ENCODE data around the gene CFB. TPM values are rescaled to one million over a fixed set of nuclear protein-coding genes. Genes with fewer than 3 reads are reported as not detected.

CFB gene
- total RNA-seq, 4 donors from 2014 or later: 3.7 to 6.8 (median 5.1) TPM

DNA sequence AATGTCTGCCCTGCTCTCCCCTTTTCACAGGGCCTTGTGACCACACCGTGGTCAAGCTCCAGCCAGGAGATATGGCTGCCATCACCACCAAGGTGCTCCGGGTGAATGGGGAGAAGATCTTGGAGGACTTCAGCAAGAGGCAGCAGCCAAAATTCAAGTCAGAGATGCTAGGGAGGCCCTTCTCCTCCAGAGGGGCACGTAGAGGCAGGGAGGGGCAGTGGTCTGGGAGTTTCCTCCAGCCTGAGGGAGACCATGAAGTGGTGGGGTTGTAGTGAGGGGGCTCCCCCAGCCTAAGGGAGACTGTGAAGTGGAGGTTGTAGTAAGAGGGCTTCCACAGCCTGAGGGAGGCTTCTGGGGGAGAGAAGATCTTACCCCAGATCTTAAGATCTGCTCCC is 22.0 kb downstream of the CFB start:
- WGBS: 74% methylated on average over 3 of the region's 3 CpGs

DNA sequence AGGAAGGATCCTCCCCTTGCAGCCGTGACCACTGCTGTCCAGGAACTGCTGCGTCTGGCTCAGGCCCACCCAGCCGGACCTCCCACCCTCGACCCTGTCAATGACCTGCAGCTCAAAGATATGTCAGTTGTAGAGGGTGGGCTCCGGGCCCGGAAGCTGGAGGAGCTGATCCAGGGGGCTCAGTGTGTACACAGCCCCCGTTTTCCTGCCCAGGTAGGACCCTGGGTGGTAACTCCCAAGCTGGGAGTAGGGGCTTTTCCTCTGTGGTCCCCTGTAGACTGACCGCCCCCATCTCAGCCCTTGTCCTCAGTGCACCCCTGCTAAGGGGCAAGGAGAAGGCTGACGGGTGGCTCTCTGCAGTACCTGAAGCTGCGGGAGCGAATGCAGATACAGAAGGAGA is 22.4 kb downstream of the CFB start:
- H3K4me3 ChIP-seq: no peak overlapping the region
- no peaks in the 10 kb centered on the region for H3K9me3 ChIP-seq
- H3K4me1 ChIP-seq: peaks cover 26% of the 10 kb centered on the region
- H3K36me3 ChIP-seq: peaks cover 75% of the 10 kb centered on the region
- 73% methylated on average over 3 of the region's 11 CpGs for WGBS
- DNase-seq (ENCODE audit: low spot score in 2 of 2): no peak
- no peak overlapping the region for H3K27ac ChIP-seq
- TF ChIP-seq POLR2A (IDR thresholded peaks at IDR 0.05): no peak
- TF ChIP-seq EP300 (IDR thresholded peaks at IDR 0.05): no peak
- TF ChIP-seq, protein P1, sequence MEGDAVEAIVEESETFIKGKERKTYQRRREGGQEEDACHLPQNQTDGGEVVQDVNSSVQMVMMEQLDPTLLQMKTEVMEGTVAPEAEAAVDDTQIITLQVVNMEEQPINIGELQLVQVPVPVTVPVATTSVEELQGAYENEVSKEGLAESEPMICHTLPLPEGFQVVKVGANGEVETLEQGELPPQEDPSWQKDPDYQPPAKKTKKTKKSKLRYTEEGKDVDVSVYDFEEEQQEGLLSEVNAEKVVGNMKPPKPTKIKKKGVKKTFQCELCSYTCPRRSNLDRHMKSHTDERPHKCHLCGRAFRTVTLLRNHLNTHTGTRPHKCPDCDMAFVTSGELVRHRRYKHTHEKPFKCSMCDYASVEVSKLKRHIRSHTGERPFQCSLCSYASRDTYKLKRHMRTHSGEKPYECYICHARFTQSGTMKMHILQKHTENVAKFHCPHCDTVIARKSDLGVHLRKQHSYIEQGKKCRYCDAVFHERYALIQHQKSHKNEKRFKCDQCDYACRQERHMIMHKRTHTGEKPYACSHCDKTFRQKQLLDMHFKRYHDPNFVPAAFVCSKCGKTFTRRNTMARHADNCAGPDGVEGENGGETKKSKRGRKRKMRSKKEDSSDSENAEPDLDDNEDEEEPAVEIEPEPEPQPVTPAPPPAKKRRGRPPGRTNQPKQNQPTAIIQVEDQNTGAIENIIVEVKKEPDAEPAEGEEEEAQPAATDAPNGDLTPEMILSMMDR (IDR thresholded peaks at IDR 0.05): no peak
- TF ChIP-seq POLR2AphosphoS5 (IDR thresholded peaks at IDR 0.05): no peak
- H3K27me3 ChIP-seq: no peaks in the 10 kb centered on the region

More for the DNA sequence above, 22.0 kb downstream of the CFB start:
- Histone ChIP-seq H3K4me1 (peaks cover 22% of the 10 kb centered on the region), H3K4me3 (no peak overlapping the region), H3K9me3 (no peaks in the 10 kb centered on the region), H3K27ac (no peak overlapping the region), H3K36me3 (peaks cover 79% of the 10 kb centered on the region), H3K27me3 (no peaks in the 10 kb centered on the region)
- DNase-seq (ENCODE audit: low spot score in 2 of 2): no peak
- TF ChIP-seq POLR2A (IDR thresholded peaks at IDR 0.05) (no peak), POLR2AphosphoS5 (IDR thresholded peaks at IDR 0.05) (no peak), EP300 (IDR thresholded peaks at IDR 0.05) (no peak)
- TF ChIP-seq, protein P1 (IDR thresholded peaks at IDR 0.05): no peak

DNA sequence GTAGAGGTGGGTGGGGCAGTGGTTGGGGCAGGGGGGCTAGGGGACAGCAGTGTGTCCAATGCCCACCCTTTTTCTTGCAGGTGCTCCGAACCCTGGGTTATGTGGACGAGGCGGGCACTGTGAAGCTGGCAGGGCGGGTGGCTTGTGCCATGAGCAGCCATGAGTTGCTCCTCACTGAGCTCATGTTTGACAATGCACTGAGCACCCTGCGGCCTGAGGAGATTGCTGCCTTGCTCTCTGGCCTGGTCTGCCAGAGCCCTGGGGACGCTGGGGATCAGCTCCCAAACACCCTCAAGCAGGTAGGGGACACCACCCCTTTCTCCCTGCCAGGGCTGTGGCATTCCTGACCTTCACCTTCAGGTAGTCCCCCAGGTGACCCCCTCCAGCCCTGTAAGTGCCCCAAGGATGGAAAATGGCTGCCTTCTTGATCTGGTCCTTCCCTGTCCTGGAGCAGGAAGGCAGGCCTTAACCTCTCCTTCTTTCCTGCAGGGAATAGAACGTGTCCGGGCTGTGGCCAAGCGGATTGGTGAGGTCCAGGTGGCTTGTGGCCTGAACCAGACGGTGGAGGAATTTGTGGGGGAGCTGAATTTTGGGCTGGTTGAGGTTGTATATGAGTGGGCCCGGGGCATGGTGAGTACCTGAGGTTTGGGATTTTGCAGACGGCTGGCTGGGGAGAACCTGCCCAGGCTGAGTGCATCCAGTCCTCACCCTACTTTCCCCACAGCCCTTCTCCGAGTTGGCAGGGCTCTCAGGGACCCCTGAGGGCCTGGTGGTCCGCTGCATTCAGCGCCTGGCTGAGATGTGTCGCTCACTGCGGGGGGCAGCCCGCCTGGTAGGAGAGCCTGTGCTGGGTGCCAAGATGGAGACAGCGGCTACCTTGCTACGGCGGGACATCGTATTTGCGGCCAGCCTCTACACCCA is 23.2 kb downstream of the CFB start:
- peaks cover 68% of the 10 kb centered on the region for H3K36me3 ChIP-seq

DNA sequence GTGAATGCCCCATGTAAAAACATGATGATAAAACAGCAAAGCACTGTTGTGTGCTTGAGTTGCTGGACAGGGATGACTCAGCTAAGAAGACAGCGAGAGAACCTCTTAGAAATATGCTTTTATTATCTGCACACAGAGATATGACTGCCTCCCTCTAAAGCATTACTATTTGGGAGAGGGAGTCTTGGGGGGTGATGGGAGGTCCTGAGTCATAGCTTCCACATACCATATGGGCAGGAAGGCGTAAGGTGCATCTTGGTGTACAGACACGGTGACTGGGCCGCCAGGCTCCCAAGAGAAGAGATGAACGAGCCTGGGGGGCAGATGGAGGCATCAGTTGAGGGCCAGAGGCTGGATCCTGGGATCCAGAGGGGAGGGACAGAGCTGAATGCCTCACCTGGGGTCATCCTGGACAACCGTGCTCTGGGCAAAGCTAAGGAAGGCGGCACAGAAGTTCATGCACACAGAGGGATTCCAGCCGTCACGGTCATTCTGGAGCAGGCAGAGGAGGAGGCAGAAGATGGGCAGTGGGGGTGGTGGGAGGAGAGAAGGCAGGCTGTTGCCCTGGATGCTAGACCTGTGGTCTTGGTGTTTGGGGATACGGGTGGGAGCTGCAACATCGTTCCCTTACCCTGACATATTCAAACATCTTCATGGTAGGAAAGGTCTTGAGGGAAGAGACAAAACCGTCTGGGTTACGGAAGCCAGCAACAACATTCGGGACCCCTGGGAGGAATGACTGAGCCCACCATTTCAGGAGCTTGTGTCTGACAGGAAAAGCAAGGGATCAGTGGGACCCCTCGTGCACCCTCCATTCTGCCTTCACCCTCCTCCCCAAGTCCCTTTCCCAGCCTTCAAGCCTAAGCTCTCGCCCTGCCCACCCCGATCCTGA is 24.1 kb downstream of the CFB start:
- no peak for TF ChIP-seq POLR2A (IDR thresholded peaks at IDR 0.05)
- no peak for TF ChIP-seq POLR2AphosphoS5 (IDR thresholded peaks at IDR 0.05)
- TF ChIP-seq, protein P1 (IDR thresholded peaks at IDR 0.05): no peak
- TF ChIP-seq EP300 (IDR thresholded peaks at IDR 0.05): no peak
- no peak overlapping the region for H3K4me3 ChIP-seq
- H3K36me3 ChIP-seq: peaks cover 59% of the 10 kb centered on the region
- 75% methylated on average over 16 of the region's 17 CpGs for WGBS
- no peaks in the 10 kb centered on the region for H3K9me3 ChIP-seq
- H3K27me3 ChIP-seq: no peaks in the 10 kb centered on the region
- H3K27ac ChIP-seq: no peak overlapping the region
- DNase-seq (ENCODE audit: low spot score in 2 of 2): no peak
- H3K4me1 ChIP-seq: peaks cover 32% of the 10 kb centered on the region

More for the DNA sequence above, 23.2 kb downstream of the CFB start:
- no peak for DNase-seq (ENCODE audit: low spot score in 2 of 2)
- Histone ChIP-seq H3K9me3 (no peaks in the 10 kb centered on the region), H3K4me3 (no peak overlapping the region), H3K27ac (no peak overlapping the region), H3K4me1 (peaks cover 32% of the 10 kb centered on the region), H3K27me3 (no peaks in the 10 kb centered on the region)
- whole genome bisulfite sequencing: 87% methylated on average over 9 of the region's 23 CpGs
- TF ChIP-seq POLR2AphosphoS5 (IDR thresholded peaks at IDR 0.05) (no peak), EP300 (IDR thresholded peaks at IDR 0.05) (no peak), POLR2A (IDR thresholded peaks at IDR 0.05) (no peak)
- TF ChIP-seq, protein P1 (IDR thresholded peaks at IDR 0.05): no peak

Data from suprapubic skin (tissue), 4 donors.